ENCODE results near the gene RNASEH2A. TPM values are rescaled to one million over a fixed set of nuclear protein-coding genes. Genes with fewer than 3 reads are reported as not detected.

Gene RNASEH2A
- total RNA-seq, 4 donors from 2014 or later: 2.7 to 17.5 (median 4.0) TPM; not detected in 1

DNA sequence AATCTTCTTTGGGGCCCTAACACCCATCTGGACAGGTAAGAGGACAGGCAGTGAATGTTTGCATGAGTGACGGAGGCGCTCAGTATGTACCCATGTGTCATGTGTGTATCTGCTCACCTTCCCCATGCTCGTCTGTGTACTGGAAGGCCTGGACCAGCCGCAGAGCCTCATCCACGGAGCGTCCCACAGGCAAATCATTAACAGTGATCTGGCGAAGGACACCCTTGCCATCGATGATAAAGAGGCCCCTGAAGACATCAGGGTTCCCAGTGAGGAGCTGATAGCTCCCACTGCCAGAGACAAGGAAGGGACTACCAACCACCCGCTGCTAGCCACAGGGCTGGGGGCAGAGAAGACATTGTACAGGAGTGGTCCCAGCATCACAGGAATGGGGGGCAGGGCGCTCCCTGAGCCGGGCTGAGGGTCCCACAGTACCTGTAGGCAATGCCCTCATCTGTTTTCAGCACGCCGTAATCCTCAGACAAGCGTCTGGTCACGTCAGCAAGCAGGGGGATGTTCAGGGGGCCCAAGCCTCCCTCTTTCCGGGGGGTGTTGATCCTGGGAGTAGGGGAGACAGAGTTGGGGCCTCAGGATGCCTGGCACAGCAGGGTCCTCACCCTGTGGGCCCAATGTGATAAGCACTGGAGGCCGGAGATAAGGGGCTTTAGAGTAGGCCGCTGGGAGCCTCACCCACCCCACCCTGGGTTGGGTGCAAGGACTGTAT is 6.5 kb upstream of the RNASEH2A start:
- Histone ChIP-seq H3K27me3 (no peaks in the 10 kb centered on the region), H3K4me1 (peaks cover 16 to 41% (median 29%) of the 10 kb centered on the region in 4 donors), H3K4me3 (no peak overlapping the region), H3K27ac (peak overlapping the region in 2 of 4 donors; percentile 81 to 88), H3K36me3 (no peaks in the 10 kb centered on the region), H3K9me3 (no peaks in the 10 kb centered on the region)
- in situ Hi-C loops (cut with MboI; ENCODE audit: low pct_ligation_motif_present in 1 of 4, low pct_unique_long_range_greater_than_20kb in 1 of 4, low sequenced_read_pairs in 3 of 4) (no loop called here), intact Hi-C loops (cut with DNase I; ENCODE audit: low total_unique reads) (loop anchor here (5.0 kb wide), 1 partner anchor 33 kb away; no protein-coding TSS in a partner anchor)
- 86% methylated on average over 18 of the region's 18 CpGs; no CpG with 5 or more reads in 1 of the 2 donors for WGBS, 2 donors (ENCODE audit: low coverage in 1 of 2)
- TF ChIP-seq POLR2AphosphoS5 (IDR thresholded peaks at IDR 0.05) (peak in 1 of 3 donors; percentile 20), POLR2A (IDR thresholded peaks at IDR 0.05) (no peak)
- TF ChIP-seq, protein P1, sequence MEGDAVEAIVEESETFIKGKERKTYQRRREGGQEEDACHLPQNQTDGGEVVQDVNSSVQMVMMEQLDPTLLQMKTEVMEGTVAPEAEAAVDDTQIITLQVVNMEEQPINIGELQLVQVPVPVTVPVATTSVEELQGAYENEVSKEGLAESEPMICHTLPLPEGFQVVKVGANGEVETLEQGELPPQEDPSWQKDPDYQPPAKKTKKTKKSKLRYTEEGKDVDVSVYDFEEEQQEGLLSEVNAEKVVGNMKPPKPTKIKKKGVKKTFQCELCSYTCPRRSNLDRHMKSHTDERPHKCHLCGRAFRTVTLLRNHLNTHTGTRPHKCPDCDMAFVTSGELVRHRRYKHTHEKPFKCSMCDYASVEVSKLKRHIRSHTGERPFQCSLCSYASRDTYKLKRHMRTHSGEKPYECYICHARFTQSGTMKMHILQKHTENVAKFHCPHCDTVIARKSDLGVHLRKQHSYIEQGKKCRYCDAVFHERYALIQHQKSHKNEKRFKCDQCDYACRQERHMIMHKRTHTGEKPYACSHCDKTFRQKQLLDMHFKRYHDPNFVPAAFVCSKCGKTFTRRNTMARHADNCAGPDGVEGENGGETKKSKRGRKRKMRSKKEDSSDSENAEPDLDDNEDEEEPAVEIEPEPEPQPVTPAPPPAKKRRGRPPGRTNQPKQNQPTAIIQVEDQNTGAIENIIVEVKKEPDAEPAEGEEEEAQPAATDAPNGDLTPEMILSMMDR (IDR thresholded peaks at IDR 0.05): no peak
- no peak for DNase-seq

DNA sequence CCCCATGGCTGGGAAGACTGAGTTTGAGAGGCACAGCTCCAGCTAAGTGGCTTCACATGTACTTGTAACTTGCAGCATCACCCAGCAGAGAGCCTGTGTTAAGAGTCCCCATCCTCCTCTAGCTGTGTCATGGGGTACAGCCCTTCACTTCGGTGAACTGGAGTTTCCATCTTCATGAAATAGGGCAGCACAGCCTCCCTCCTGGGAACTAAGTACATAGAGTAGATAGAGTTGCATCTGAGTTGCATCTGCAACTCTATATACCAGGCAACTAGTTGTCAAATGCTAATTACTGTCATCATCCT is 6.0 kb upstream of the RNASEH2A start:
- H3K4me3 ChIP-seq: peak overlapping the region in 3 of 4 donors; percentile 70 to 84 (median 80)
- in situ Hi-C loops (cut with MboI; ENCODE audit: low pct_ligation_motif_present in 1 of 4, low pct_unique_long_range_greater_than_20kb in 1 of 4, low sequenced_read_pairs in 3 of 4): no loop called here
- H3K9me3 ChIP-seq: no peaks in the 10 kb centered on the region
- H3K36me3 ChIP-seq: no peaks in the 10 kb centered on the region
- no peak for DNase-seq
- peaks cover 16 to 36% (median 28%) of the 10 kb centered on the region in 4 donors for H3K4me1 ChIP-seq
- H3K27ac ChIP-seq: peak overlapping the region; percentile 80 to 88 (median 84)
- intact Hi-C loops (cut with DNase I; ENCODE audit: low total_unique reads): loop anchor here (5.0 kb wide), 1 partner anchor 33 kb away; no protein-coding TSS in a partner anchor
- no peak for TF ChIP-seq POLR2A (IDR thresholded peaks at IDR 0.05)
- no peak for TF ChIP-seq POLR2AphosphoS5 (IDR thresholded peaks at IDR 0.05)
- TF ChIP-seq, protein P1 (IDR thresholded peaks at IDR 0.05): no peak
- no peak for TF ChIP-seq EP300 (IDR thresholded peaks at IDR 0.05; ENCODE audit: low read depth)
- 56% methylated on average over 1 of the region's 1 CpG; no CpG with 5 or more reads in 1 of the 2 donors for WGBS, 2 donors (ENCODE audit: low coverage in 1 of 2)
- H3K27me3 ChIP-seq: no peaks in the 10 kb centered on the region

DNA sequence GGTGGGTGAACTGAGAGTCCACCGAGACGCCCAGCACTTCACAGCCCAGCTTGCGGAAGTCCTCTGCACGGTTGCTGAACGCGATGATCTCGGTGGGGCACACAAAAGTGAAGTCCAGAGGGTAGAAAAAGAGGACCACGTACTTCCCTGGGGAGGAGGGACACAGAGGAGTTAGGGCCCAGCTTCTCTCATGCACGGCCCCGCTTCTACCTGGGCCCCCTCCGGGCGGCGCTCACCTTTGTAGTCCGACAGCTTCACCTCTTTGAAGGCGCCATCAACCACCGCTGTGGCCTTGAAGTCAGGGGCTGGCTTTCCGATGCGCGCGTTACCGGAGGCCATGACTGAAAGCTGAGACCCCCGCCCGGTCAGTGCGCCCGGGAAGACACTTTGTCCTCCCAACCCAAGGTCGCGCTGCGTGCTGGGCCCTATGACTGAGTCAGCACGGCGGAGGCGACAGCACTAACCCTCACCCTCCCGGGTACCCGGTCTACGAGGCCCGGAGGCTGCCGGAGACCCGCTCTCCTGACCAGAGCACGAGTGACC is 5.4 kb upstream of the RNASEH2A start:
- TF ChIP-seq EP300 (IDR thresholded peaks at IDR 0.05; ENCODE audit: low read depth) (no peak), POLR2A (IDR thresholded peaks at IDR 0.05) (no peak), POLR2AphosphoS5 (IDR thresholded peaks at IDR 0.05) (no peak)
- TF ChIP-seq, protein P1 (IDR thresholded peaks at IDR 0.05): no peak
- in situ Hi-C loops (cut with MboI; ENCODE audit: low pct_ligation_motif_present in 1 of 4, low pct_unique_long_range_greater_than_20kb in 1 of 4, low sequenced_read_pairs in 3 of 4): no loop called here
- Histone ChIP-seq H3K36me3 (no peaks in the 10 kb centered on the region), H3K4me3 (peak overlapping the region; percentile 36 to 84 (median 75)), H3K27ac (peak overlapping the region; percentile 80 to 88 (median 84)), H3K27me3 (no peaks in the 10 kb centered on the region), H3K9me3 (no peaks in the 10 kb centered on the region), H3K4me1 (peaks cover 13 to 30% (median 23%) of the 10 kb centered on the region in 4 donors)
- intact Hi-C loops (cut with DNase I; ENCODE audit: low total_unique reads): loop anchor here (5.0 kb wide), 1 partner anchor 34 kb away; no protein-coding TSS in a partner anchor
- no peak for DNase-seq
- 3% methylated on average over 28 of the region's 38 CpGs; no CpG with 5 or more reads in 1 of the 2 donors for WGBS, 2 donors (ENCODE audit: low coverage in 1 of 2)

DNA sequence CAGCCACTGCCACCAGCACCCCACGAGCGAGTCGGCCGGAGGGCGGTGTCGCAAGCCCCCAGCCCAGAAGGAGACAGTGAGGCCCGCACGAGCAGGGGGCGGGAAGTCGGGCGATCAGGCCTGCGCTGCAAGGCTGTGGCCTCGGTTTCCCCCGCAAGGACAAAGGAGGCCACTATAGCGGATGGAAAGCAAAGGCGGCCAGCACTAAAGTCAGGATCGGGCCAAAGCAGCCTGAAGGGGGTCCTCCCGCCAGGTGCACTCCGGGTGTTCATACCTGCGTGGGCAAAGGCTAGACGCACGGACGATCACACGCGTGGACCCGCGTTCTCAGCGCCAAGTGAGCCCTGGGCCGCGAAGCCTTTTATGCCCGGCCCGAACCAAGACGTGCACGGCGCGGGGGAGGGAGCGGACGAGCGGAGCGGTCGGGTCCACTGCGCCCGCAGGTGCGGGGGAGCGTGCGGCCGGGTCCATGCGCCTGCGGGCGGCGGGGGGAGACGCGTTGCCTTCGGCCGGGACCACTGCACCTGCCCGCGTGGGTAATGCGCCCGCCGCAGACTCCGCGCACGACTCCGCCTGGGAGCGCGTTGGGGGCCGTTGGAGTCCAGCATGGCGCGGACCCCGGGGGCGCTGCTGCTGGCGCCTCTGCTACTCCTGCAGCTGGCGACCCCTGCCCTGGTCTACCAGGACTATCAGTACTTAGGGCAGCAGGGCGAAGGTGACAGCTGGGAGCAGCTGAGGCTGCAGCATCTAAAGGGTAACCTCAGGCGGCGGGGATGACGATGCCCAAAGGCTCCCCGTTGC is 4.7 kb upstream of the RNASEH2A start, which contains the start of the genes PRDX2 and THSD8:
Gene PRDX2 (minus strand): TSS at position 335 of the 801 bp plus-strand sequence. CDS start 539 bp downstream, outside the sequence.
Gene THSD8 (plus strand): TSS at position 604 of the 801 bp plus-strand sequence. CDS start 3 bp downstream, at position 607.
- TF ChIP-seq POLR2A (IDR thresholded peaks at IDR 0.05): peak; percentile 98
- TF ChIP-seq POLR2AphosphoS5 (IDR thresholded peaks at IDR 0.05): peak; percentile 97 to 99 (median 98)
- no peak for TF ChIP-seq EP300 (IDR thresholded peaks at IDR 0.05; ENCODE audit: low read depth)
- TF ChIP-seq, protein P1 (IDR thresholded peaks at IDR 0.05): peak in 2 of 5 experiments; percentile 16 to 34
- H3K4me1 ChIP-seq: peaks cover 9 to 26% (median 20%) of the 10 kb centered on the region in 4 donors
- peak within 1 kb of the TSS; percentile 36 to 84 (median 75) for H3K4me3 ChIP-seq
- peak within 1 kb of the TSS; percentile 80 to 88 (median 84) for H3K27ac ChIP-seq
- WGBS, 2 donors (ENCODE audit: low coverage in 1 of 2): 0% methylated on average over 60 of the region's 78 CpGs; no CpG with 5 or more reads in 1 of the 2 donors
- in situ Hi-C loops (cut with MboI; ENCODE audit: low pct_ligation_motif_present in 1 of 4, low pct_unique_long_range_greater_than_20kb in 1 of 4, low sequenced_read_pairs in 3 of 4) (no loop called here), intact Hi-C loops (cut with DNase I; ENCODE audit: low total_unique reads) (loop anchor here (5.0 kb wide), 1 partner anchor 34 kb away; no protein-coding TSS in a partner anchor)
- no peaks in the 10 kb centered on the region for H3K9me3 ChIP-seq
- H3K27me3 ChIP-seq: no peaks in the 10 kb centered on the region
- peak; percentile 90 for DNase-seq
- no peaks in the 10 kb centered on the region for H3K36me3 ChIP-seq
